ENCODE data around the gene SLC6A18. TPM values are rescaled to one million over a fixed set of nuclear protein-coding genes. Genes with fewer than 3 reads are reported as not detected.

SLC6A18 gene
- total and polyA plus RNA-seq, 2 experiments from 2014 or later: 0.35 TPM; not detected in 1

DNA sequence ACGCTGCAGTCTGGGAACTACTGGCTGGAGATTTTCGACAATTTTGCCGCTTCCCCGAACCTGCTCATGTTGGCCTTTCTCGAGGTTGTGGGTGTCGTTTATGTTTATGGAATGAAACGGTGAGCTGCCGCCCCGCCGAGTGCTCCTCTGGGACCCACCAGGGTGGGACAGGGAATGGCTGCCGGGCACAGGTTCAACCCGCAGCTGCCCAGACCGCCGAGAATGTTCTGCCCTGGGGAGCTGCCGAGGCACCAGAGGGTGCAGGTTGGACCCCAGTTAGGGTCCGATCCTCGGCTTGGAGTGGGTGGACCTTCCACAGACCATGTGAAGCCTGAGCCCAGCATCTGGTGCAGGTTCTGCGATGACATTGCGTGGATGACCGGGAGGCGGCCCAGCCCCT is 19.1 kb downstream of the SLC6A18 start:
- Histone ChIP-seq H4K20me1 (ENCODE audit: insufficient read depth, poor library complexity, severe bottlenecking) (no peaks in the 10 kb centered on the region), H3K27ac (no peak overlapping the region), H3K4me1 (ENCODE audit: insufficient read depth) (no peaks in the 10 kb centered on the region), H3K9me3 (ENCODE audit: low read depth) (no peaks in the 10 kb centered on the region), H3K27me3 (no peaks in the 10 kb centered on the region), H3K79me2 (no peaks in the 10 kb centered on the region), H2AFZ (no peak overlapping the region), H3K9me2 (replicated peaks; ENCODE audit: insufficient read depth) (no peaks in the 10 kb centered on the region), H3K36me3 (replicated peaks; ENCODE audit: insufficient read depth, low read depth) (no peaks in the 10 kb centered on the region), H3K4me3 (no peak overlapping the region), H3K4me2 (no peak overlapping the region)
- no peak for DNase-seq (ENCODE audit: low spot score)
- WGBS (ENCODE audit: low lambda C conversion rate, missing lambda C conversion rate): 88% methylated on average over 21 of the region's 21 CpGs
- TF ChIP-seq EZH2phosphoT487 (IDR thresholded peaks at IDR 0.05; ENCODE audit: low read depth, severe bottlenecking, unreplicated experiment): no peak
- no peak for TF ChIP-seq EZH2 (IDR thresholded peaks at IDR 0.05; ENCODE audit: borderline replicate concordance)
- TF ChIP-seq, protein P1, sequence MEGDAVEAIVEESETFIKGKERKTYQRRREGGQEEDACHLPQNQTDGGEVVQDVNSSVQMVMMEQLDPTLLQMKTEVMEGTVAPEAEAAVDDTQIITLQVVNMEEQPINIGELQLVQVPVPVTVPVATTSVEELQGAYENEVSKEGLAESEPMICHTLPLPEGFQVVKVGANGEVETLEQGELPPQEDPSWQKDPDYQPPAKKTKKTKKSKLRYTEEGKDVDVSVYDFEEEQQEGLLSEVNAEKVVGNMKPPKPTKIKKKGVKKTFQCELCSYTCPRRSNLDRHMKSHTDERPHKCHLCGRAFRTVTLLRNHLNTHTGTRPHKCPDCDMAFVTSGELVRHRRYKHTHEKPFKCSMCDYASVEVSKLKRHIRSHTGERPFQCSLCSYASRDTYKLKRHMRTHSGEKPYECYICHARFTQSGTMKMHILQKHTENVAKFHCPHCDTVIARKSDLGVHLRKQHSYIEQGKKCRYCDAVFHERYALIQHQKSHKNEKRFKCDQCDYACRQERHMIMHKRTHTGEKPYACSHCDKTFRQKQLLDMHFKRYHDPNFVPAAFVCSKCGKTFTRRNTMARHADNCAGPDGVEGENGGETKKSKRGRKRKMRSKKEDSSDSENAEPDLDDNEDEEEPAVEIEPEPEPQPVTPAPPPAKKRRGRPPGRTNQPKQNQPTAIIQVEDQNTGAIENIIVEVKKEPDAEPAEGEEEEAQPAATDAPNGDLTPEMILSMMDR (IDR thresholded peaks at IDR 0.05; ENCODE audit: poor library complexity): no peak

DNA sequence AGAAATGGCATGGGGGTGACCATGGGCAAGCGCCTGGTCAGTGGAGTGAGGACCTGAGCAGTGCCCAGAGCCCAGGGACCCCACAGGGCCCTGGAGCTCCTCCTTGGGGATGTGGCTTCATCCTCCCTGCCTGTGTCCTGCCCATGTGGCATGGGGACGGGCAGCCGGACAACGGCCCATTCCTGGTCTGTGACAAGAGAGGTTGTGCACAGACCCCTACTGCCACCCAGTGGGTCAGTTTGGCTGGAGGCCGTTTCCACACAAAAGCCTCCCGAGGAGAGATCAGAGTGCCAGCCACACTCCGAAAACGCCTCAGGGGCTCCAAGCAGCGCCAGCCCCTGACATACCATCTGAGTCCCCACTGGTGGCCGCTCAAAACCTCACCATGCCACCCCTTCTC is 19.8 kb downstream of the SLC6A18 start:
- Histone ChIP-seq H3K27me3 (no peaks in the 10 kb centered on the region), H3K27ac (no peak overlapping the region), H3K4me1 (ENCODE audit: insufficient read depth) (no peaks in the 10 kb centered on the region), H3K9me3 (ENCODE audit: low read depth) (no peaks in the 10 kb centered on the region), H3K79me2 (no peaks in the 10 kb centered on the region), H2AFZ (no peak overlapping the region), H3K4me2 (no peak overlapping the region), H3K36me3 (replicated peaks; ENCODE audit: insufficient read depth, low read depth) (no peaks in the 10 kb centered on the region), H3K9me2 (replicated peaks; ENCODE audit: insufficient read depth) (no peaks in the 10 kb centered on the region), H3K4me3 (no peak overlapping the region), H4K20me1 (ENCODE audit: insufficient read depth, poor library complexity, severe bottlenecking) (no peaks in the 10 kb centered on the region)
- no peak for DNase-seq (ENCODE audit: low spot score)
- TF ChIP-seq, protein P1 (IDR thresholded peaks at IDR 0.05; ENCODE audit: poor library complexity): peak; percentile 19
- TF ChIP-seq EZH2 (IDR thresholded peaks at IDR 0.05; ENCODE audit: borderline replicate concordance): no peak
- WGBS (ENCODE audit: low lambda C conversion rate, missing lambda C conversion rate): 66% methylated on average over 10 of the region's 10 CpGs

DNA sequence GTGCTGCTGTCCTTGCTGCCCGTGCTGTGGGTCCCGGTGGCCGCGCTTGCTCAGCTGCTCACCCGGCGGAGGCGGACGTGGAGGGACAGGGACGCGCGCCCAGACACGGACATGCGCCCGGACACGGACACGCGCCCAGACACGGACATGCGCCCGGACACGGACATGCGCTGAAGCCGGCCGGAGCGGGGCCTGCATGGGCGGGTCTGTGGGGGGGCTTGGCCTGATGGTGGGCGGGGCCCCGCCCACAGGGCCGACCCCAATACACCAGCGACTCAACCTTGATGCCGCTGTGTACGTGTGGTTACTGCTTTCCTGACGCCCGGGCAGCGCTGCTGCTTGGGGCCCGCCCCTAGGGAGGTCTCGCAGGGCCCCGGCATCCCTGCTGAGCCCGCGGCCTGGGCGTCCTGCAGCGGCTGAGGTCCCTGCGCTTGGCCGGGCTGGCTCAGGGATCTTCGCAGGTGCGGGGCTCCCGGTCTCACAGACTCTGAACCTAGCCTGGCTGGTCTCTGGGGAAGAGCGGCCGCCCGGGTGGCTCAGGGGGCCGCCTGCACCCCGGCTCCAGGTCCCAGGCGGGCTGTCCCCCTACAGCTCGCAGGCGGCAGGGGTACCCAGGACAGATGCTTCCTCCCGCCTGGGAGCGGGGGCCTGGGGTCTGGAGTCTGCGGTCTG is 20.9 kb downstream of the SLC6A18 start:
- H3K79me2 ChIP-seq: no peaks in the 10 kb centered on the region
- WGBS (ENCODE audit: low lambda C conversion rate, missing lambda C conversion rate): 90% methylated on average over 29 of the region's 58 CpGs
- no peak overlapping the region for H2AFZ ChIP-seq
- H3K9me2 ChIP-seq (replicated peaks; ENCODE audit: insufficient read depth): no peaks in the 10 kb centered on the region
- no peak for DNase-seq (ENCODE audit: low spot score)
- TF ChIP-seq, protein P1 (IDR thresholded peaks at IDR 0.05; ENCODE audit: poor library complexity): no peak
- TF ChIP-seq EZH2 (IDR thresholded peaks at IDR 0.05; ENCODE audit: borderline replicate concordance) (no peak), EZH2phosphoT487 (IDR thresholded peaks at IDR 0.05; ENCODE audit: low read depth, severe bottlenecking, unreplicated experiment) (no peak)
- H3K27me3 ChIP-seq: no peaks in the 10 kb centered on the region
- H3K9me3 ChIP-seq (ENCODE audit: low read depth): no peaks in the 10 kb centered on the region
- H3K27ac ChIP-seq: no peak overlapping the region
- H3K4me3 ChIP-seq: no peak overlapping the region
- H3K4me2 ChIP-seq: no peak overlapping the region
- H3K4me1 ChIP-seq (ENCODE audit: insufficient read depth): peaks cover under 1% of the 10 kb centered on the region
- no peaks in the 10 kb centered on the region for H4K20me1 ChIP-seq (ENCODE audit: insufficient read depth, poor library complexity, severe bottlenecking)
- H3K36me3 ChIP-seq (replicated peaks; ENCODE audit: insufficient read depth, low read depth): no peaks in the 10 kb centered on the region

All from hepatocyte (in vitro differentiated cells).